MM.1S (cell line): ENCODE data around the gene MIPOL1.

ENCODE experiments used
- DNase-seq: peaks from one replicate; pipeline ENCODE4 v3.0.0-alpha.2; 2015
- H2AFZ ChIP-seq: fragments of 300-600 bp; sonication (generic); 2 replicates; pipeline ENCODE4 v1.6.0; 2016; ENCODE audit warnings: antibody characterized with exemption, low read length
- H3F3A ChIP-seq: fragments of 300-600 bp; sonication (generic); 2 replicates; pipeline ENCODE4 v1.6.1; 2016; ENCODE audit warnings: mild to moderate bottlenecking, antibody characterized with exemption, low read length, moderate library complexity, mixed read lengths; ENCODE audit not compliant: insufficient read depth
- H3K27ac ChIP-seq: fragments of 300-600 bp; sonication (generic); 2 replicates; pipeline ENCODE4 v1.5.1; 2016; ENCODE audit warnings: mild to moderate bottlenecking, low read length
- H3K27me3 ChIP-seq: fragments of 300-600 bp; sonication (generic); replicated peaks from 2 replicates; pipeline ENCODE4 v1.6.0; 2016; ENCODE audit warnings: low read length; ENCODE audit not compliant: insufficient read depth
- H3K36me3 ChIP-seq: fragments of 300-600 bp; sonication (generic); replicated peaks from 2 replicates; pipeline ENCODE4 v1.6.1; 2016; ENCODE audit warnings: mild to moderate bottlenecking, low read length, mixed read lengths; ENCODE audit not compliant: insufficient read depth
- H3K4me1 ChIP-seq: fragments of 300-600 bp; sonication (generic); 2 replicates; pipeline ENCODE4 v1.6.1; 2016; ENCODE audit warnings: low read length, mixed read lengths
- H3K4me2 ChIP-seq: fragments of 300-600 bp; sonication (generic); 2 replicates; pipeline ENCODE4 v1.6.0; 2016; ENCODE audit warnings: low read depth, low read length
- H3K4me3 ChIP-seq: fragments of 300-600 bp; sonication (generic); 2 replicates; pipeline ENCODE4 v1.5.1; 2016; ENCODE audit warnings: low read length, mixed read lengths
- H3K79me2 ChIP-seq: fragments of 300-600 bp; sonication (generic); 2 replicates; pipeline ENCODE4 v1.6.1; 2016; ENCODE audit warnings: mixed run types, low read length, mixed read lengths
- H3K9ac ChIP-seq: fragments of 300-600 bp; sonication (generic); 2 replicates; pipeline ENCODE4 v1.6.1; 2016; ENCODE audit warnings: low read length, mixed read lengths
- H3K9me2 ChIP-seq: fragments of 300-600 bp; sonication (generic); replicated peaks from 2 replicates; pipeline ENCODE4 v1.6.1; 2016; ENCODE audit warnings: mild to moderate bottlenecking, low read length, mixed read lengths; ENCODE audit not compliant: insufficient read depth
- H3K9me3 ChIP-seq: fragments of 300-600 bp; sonication (generic); replicated peaks from 2 replicates; pipeline ENCODE4 v1.6.1; 2016; ENCODE audit warnings: mild to moderate bottlenecking, low read length, mixed read lengths; ENCODE audit not compliant: insufficient read depth
- H4K20me1 ChIP-seq: fragments of 300-600 bp; sonication (generic); 2 replicates; pipeline ENCODE4 v1.6.1; 2016; ENCODE audit warnings: mild to moderate bottlenecking, low read length, moderate library complexity, mixed read lengths; ENCODE audit not compliant: insufficient read depth
- CTCF ChIP-seq: fragments of 300-600 bp; sonication (generic); IDR thresholded peaks from 2 replicates; pipeline ENCODE4 v1.5.1; 2016; ENCODE audit warnings: antibody characterized with exemption, low read length, mixed read lengths
- EZH2 ChIP-seq: fragments of 300-600 bp; sonication (generic); optimal IDR thresholded peaks from 2 replicates; pipeline ENCODE3; 2017; ENCODE audit warnings: low read depth, mild to moderate bottlenecking, antibody characterized with exemption, low read length, mixed read lengths
- EZH2phosphoT487 ChIP-seq: fragments of 300-600 bp; sonication (generic); IDR thresholded peaks from 2 replicates; pipeline ENCODE4 v1.6.1; 2018; ENCODE audit warnings: antibody characterized with exemption, low read length

MIPOL1 gene

GRCh38 chr14:37587881-37588666 lies 390.3 kb downstream of the MIPOL1 start:
- no peak for DNase-seq

GRCh38 chr14:37588667-37588955 lies 390.9 kb downstream of the MIPOL1 start:
- Histone ChIP-seq H3K36me3 (no peaks in the 10 kb centered on the region), H3K4me3 (no peak overlapping the region), H3K9ac (no peak overlapping the region), H2AFZ (no peak overlapping the region), H4K20me1 (no peaks in the 10 kb centered on the region), H3K9me2 (no peaks in the 10 kb centered on the region), H3K4me1 (no peaks in the 10 kb centered on the region), H3F3A (no peaks in the 10 kb centered on the region), H3K4me2 (no peak overlapping the region), H3K79me2 (peaks cover 8% of the 10 kb centered on the region), H3K27ac (no peak overlapping the region), H3K9me3 (no peaks in the 10 kb centered on the region), H3K27me3 (no peaks in the 10 kb centered on the region)
- TF ChIP-seq EZH2, result no peak
- TF ChIP-seq EZH2phosphoT487, result no peak
- no peak for TF ChIP-seq CTCF
- no peak for DNase-seq

More at GRCh38 chr14:37587881-37588666, 390.3 kb downstream of the MIPOL1 start:
- H4K20me1 ChIP-seq, result no peaks in the 10 kb centered on the region
- H3K9ac ChIP-seq, result no peak overlapping the region
- H3K27ac ChIP-seq, result no peak overlapping the region
- H3K4me3 ChIP-seq, result no peak overlapping the region
- no peak overlapping the region for H3K4me2 ChIP-seq
- no peaks in the 10 kb centered on the region for H3F3A ChIP-seq
- no peaks in the 10 kb centered on the region for H3K9me2 ChIP-seq
- TF ChIP-seq CTCF, result no peak
- no peak for TF ChIP-seq EZH2phosphoT487
- no peak for TF ChIP-seq EZH2
- no peaks in the 10 kb centered on the region for H3K4me1 ChIP-seq
- no peaks in the 10 kb centered on the region for H3K36me3 ChIP-seq
- no peaks in the 10 kb centered on the region for H3K27me3 ChIP-seq
- no peaks in the 10 kb centered on the region for H3K9me3 ChIP-seq
- H3K79me2 ChIP-seq, result 0 out of 2 replicates have a peak, but pooled peaks cover 4% of the 10 kb centered on the region
- H2AFZ ChIP-seq, result no peak overlapping the region

- H3K9ac ChIP-seq, result no peak overlapping the region
- TF ChIP-seq EZH2 (no peak), CTCF (no peak), EZH2phosphoT487 (no peak)
- H3K9me2 ChIP-seq, result no peaks in the 10 kb centered on the region
- no peaks in the 10 kb centered on the region for H3K4me1 ChIP-seq
- no peaks in the 10 kb centered on the region for H3K27me3 ChIP-seq
- H3K79me2 ChIP-seq, result peaks cover 13% of the 10 kb centered on the region
- no peak overlapping the region for H3K4me3 ChIP-seq
- no peak for DNase-seq
- no peaks in the 10 kb centered on the region for H3K9me3 ChIP-seq
- H3K36me3 ChIP-seq, result no peaks in the 10 kb centered on the region
- no peak overlapping the region for H2AFZ ChIP-seq
- no peaks in the 10 kb centered on the region for H3F3A ChIP-seq
- no peak overlapping the region for H3K27ac ChIP-seq
- H4K20me1 ChIP-seq, result no peaks in the 10 kb centered on the region
- H3K4me2 ChIP-seq, result no peak overlapping the region
Measured at GRCh38 chr14:37588956-37589714, 391.4 kb downstream of the MIPOL1 start.
